HEK293 (cell line): ENCODE results near the gene TUBB2B.
A peak's percentile ranks its signal among the peaks of the same experiment; 100 is the strongest.

Source experiments
- CTCF ChIA-PET: fragments of 350-600 bp; formaldehyde crosslinking; extraction: SDS; loops from one replicate; lab custom pipeline; 2021; ENCODE audit warnings: antibody characterized with exemption; lab: Yijun Ruan, JAX
- POLR2A ChIA-PET: fragments of 300-600 bp; formaldehyde crosslinking; extraction: SDS; loops from one replicate; lab custom pipeline; 2020; ENCODE audit warnings: antibody characterized with exemption, inconsistent platforms; lab: Yijun Ruan, JAX
- H3K27ac ChIP-seq: fragments of 200-500 bp; sonication (Bioruptor generic); 2 replicates; pipeline ENCODE4 v1.5.1; 2014; ENCODE audit warnings: low read depth, low read length, control low read depth, inconsistent platforms; ENCODE audit errors: extremely low read depth
- H3K36me3 ChIP-seq, 2 experiments: fragments of 200-500 bp in 1 of 2; sonication (Bioruptor generic) in 1 of 2; 1 replicate in 1 of 2; 2 replicates in 1 of 2; pipeline ENCODE4 v1.5.1; 2014 to 2017; ENCODE audit warnings: inconsistent platforms in 2 of 2, low read length in 2 of 2; ENCODE audit not compliant: control insufficient read depth in 2 of 2, insufficient read depth in 1 of 2
- H3K4me1 ChIP-seq: fragments of 200-500 bp; sonication (Bioruptor generic); 2 replicates; pipeline ENCODE4 v1.5.1; 2014; ENCODE audit warnings: mild to moderate bottlenecking, low read length, inconsistent platforms; ENCODE audit not compliant: control insufficient read depth, insufficient read depth
- H3K4me3 ChIP-seq: 2 replicates; pipeline ENCODE4 v1.5.1; 2011; ENCODE audit warnings: low read depth, mild to moderate bottlenecking, control low read depth, low read length, moderate library complexity
- H3K9me3 ChIP-seq: fragments of 200-500 bp; sonication (Bioruptor generic); 2 replicates; pipeline ENCODE4 v1.5.1; 2014; ENCODE audit warnings: low read depth, low read length, inconsistent platforms; ENCODE audit not compliant: control insufficient read depth, insufficient read depth
- BCL11B ChIP-seq: fragments of 450-650 bp; formaldehyde crosslinking; IDR thresholded peaks from 2 replicates; pipeline ENCODE4 v1.5.1; 2016; ENCODE audit warnings: low read depth, missing biosample characterization, missing genetic modification characterization
- KLF1 ChIP-seq: fragments of 450-650 bp; formaldehyde crosslinking; IDR thresholded peaks from 2 replicates; pipeline ENCODE4 v1.5.1; 2016; ENCODE audit warnings: missing biosample characterization, missing genetic modification characterization
- REST ChIP-seq: fragments of 450-650 bp; formaldehyde crosslinking; IDR thresholded peaks from 2 replicates; pipeline ENCODE4 v1.5.1; 2016; ENCODE audit warnings: missing biosample characterization, missing genetic modification characterization
- SALL2 ChIP-seq: fragments of 450-650 bp; formaldehyde crosslinking; IDR thresholded peaks from 2 replicates; pipeline ENCODE4 v1.5.0; 2017; ENCODE audit warnings: missing biosample characterization, mild to moderate bottlenecking, missing genetic modification characterization, borderline replicate concordance
- YY1 ChIP-seq: fragments of 450-650 bp; formaldehyde crosslinking; IDR thresholded peaks from 2 replicates; pipeline ENCODE4 v1.5.1; 2018; ENCODE audit warnings: missing biosample characterization, missing genetic modification characterization
- ZBTB11 ChIP-seq: fragments of 450-650 bp; formaldehyde crosslinking; conservative IDR thresholded peaks from 2 replicates; pipeline ENCODE4 v1.5.1; 2016; ENCODE audit warnings: low read depth, missing biosample characterization, missing genetic modification characterization
- ZNF121 ChIP-seq: fragments of 450-650 bp; formaldehyde crosslinking; IDR thresholded peaks from 2 replicates; pipeline ENCODE4 v1.5.1; 2016; ENCODE audit warnings: missing biosample characterization, missing genetic modification characterization
- ZNF2 ChIP-seq: fragments of 450-650 bp; formaldehyde crosslinking; IDR thresholded peaks from 2 replicates; pipeline ENCODE4 v1.5.1; 2016; ENCODE audit warnings: missing biosample characterization, missing genetic modification characterization
- ZNF239 ChIP-seq: fragments of 450-650 bp; formaldehyde crosslinking; IDR thresholded peaks from 2 replicates; pipeline ENCODE4 v1.5.1; 2016; ENCODE audit warnings: missing biosample characterization, missing genetic modification characterization
- ZNF423 ChIP-seq: fragments of 450-650 bp; formaldehyde crosslinking; IDR thresholded peaks from 2 replicates; pipeline ENCODE4 v1.5.1; 2016; ENCODE audit warnings: missing biosample characterization, missing genetic modification characterization
- ZNF596 ChIP-seq: fragments of 450-650 bp; IDR thresholded peaks from 2 replicates; pipeline ENCODE4 v1.5.0; 2018; ENCODE audit warnings: missing biosample characterization, mild to moderate bottlenecking, missing genetic modification characterization, moderate library complexity
- ZNF660 ChIP-seq: fragments of 450-650 bp; IDR thresholded peaks from 2 replicates; pipeline ENCODE4 v1.5.1; 2018; ENCODE audit warnings: missing biosample characterization, mild to moderate bottlenecking, missing genetic modification characterization
- ZNF692 ChIP-seq: fragments of 450-650 bp; formaldehyde crosslinking; IDR thresholded peaks from 2 replicates; pipeline ENCODE4 v1.5.1; 2016; ENCODE audit warnings: missing biosample characterization, missing genetic modification characterization
- ZNF704 ChIP-seq: fragments of 450-650 bp; formaldehyde crosslinking; IDR thresholded peaks from 2 replicates; pipeline ENCODE4 v1.5.1; 2016; ENCODE audit warnings: missing biosample characterization, missing genetic modification characterization
- ZNF747 ChIP-seq: fragments of 450-650 bp; formaldehyde crosslinking; IDR thresholded peaks from 2 replicates; pipeline ENCODE4 v1.5.1; 2016; ENCODE audit warnings: missing biosample characterization, missing genetic modification characterization
- ZNF837 ChIP-seq: fragments of 450-650 bp; formaldehyde crosslinking; IDR thresholded peaks from 2 replicates; pipeline ENCODE4 v1.5.1; 2016; ENCODE audit warnings: missing biosample characterization, missing genetic modification characterization
- ZNF843 ChIP-seq: fragments of 450-650 bp; formaldehyde crosslinking; IDR thresholded peaks from 2 replicates; pipeline ENCODE4 v1.5.1; 2016; ENCODE audit warnings: missing biosample characterization, missing genetic modification characterization
- ZSCAN23 ChIP-seq: fragments of 450-650 bp; formaldehyde crosslinking; IDR thresholded peaks from 2 replicates; pipeline ENCODE4 v1.5.1; 2016; ENCODE audit warnings: missing biosample characterization, missing genetic modification characterization

Gene TUBB2B

GRCh38 chr6:3267162-3267561, 39.7 kb upstream of the TUBB2B start:
- Histone ChIP-seq H3K27ac (no peak overlapping the region), H3K4me1 (no peaks in the 10 kb centered on the region), H3K4me3 (no peak overlapping the region), H3K9me3 (no peaks in the 10 kb centered on the region), H3K36me3 (peaks cover 3 to 73% of the 10 kb centered on the region in 2 experiments; a peak in 2 of 3 replicates)
- TF ChIP-seq ZNF747 (tag by site-specific recombination) (no peak), REST (no peak), ZNF692 (tag by site-specific recombination) (peak; percentile 46; the same call in 1 of the 2 replicates), ZNF660 (no peak), ZNF704 (no peak), ZNF239 (tag by site-specific recombination) (no peak), YY1 (no peak), ZNF121 (no peak), SALL2 (tag by site-specific recombination) (no peak), ZNF423 (no peak), ZBTB11 (no peak), ZNF596 (no peak), ZNF843 (tag by site-specific recombination) (no peak), BCL11B (tag by site-specific recombination) (no peak), ZSCAN23 (tag by site-specific recombination) (no peak), ZNF837 (no peak), KLF1 (tag by site-specific recombination) (peak; percentile 35), ZNF2 (no peak)
- ChIA-PET CTCF (interaction anchor here (0.6 kb wide), 1 partner anchor 666 kb away, joined by 5 read pairs; no protein-coding TSS in a partner anchor), POLR2A (interaction anchor here (0.7 to 1.4 kb wide), 4 partner anchors 9 to 58 kb away, joined by 4 to 5 read pairs (median 4); partner anchors contain the start of gene PSMG4)
